Measurements from ENCODE around the gene MBNL2. TPM values are rescaled to one million over a fixed set of nuclear protein-coding genes. Genes with fewer than 3 reads are reported as not detected.
A peak's percentile ranks its signal among the peaks of the same experiment; 100 is the strongest.

The MBNL2 gene
- polyA plus RNA-seq, 4 donors: 12.1 to 31.2 (median 13.2) TPM

DNA sequence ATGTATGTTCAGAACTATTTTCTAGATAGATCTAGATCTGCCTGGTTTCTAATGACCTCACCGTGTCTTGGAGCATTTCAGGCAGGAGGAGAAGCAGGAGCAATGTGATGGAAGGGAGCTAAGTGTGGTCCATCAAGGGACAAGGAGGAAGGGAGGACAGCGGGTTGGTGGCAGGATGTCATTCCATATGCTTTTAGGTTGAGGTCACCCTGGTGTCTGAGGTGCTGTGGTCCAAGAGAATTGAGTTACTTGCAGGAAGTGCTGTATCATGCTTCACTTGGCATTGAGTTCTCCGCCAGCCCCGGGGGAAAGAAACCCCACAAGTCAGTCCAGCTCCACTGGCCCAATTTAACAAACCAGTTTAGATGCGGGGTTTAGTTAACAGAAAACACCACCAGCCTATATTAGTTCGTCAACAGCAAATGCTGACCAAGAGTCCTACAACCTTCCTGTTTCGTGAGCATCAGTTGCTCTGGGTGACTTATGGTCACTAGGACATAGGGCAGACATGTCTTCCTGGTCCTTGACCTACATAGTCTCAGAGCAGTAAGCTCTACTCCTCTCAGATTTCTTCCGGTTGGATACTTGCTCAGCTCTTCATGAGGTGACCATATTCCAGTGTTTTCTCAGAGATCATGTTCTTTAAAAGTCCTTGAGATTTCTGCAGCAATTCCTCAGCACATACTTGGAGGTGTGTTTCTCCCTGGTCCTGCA is 79.4 kb downstream of the MBNL2 start:
- Histone ChIP-seq H3K36me3 (ENCODE audit: control insufficient read depth in 3 of 3, insufficient read depth in 2 of 3, low read depth in 1 of 3, low read length in 3 of 3) (no peaks in the 10 kb centered on the region), H3K4me3 (ENCODE audit: low read depth in 1 of 3, low read length in 3 of 3) (no peak overlapping the region), H3K27me3 (ENCODE audit: control insufficient read depth in 3 of 3, insufficient read depth in 3 of 3, low read length in 3 of 3) (no peaks in the 10 kb centered on the region), H3K27ac (ENCODE audit: low read depth in 1 of 3, low read length in 2 of 3) (no peak overlapping the region), H3K9me3 (ENCODE audit: control insufficient read depth in 2 of 2, insufficient read depth in 1 of 2, low read depth in 1 of 2, low read length in 1 of 2) (no peaks in the 10 kb centered on the region), H3K4me1 (ENCODE audit: control insufficient read depth in 3 of 3, insufficient read depth in 2 of 3, low read depth in 1 of 3, low read length in 2 of 3) (peaks cover 3 to 10% (median 7%) of the 10 kb centered on the region in 3 donors)
- FAIRE-seq (no peak), DNase-seq (no peak)
- WGBS, 3 donors: 91 to 94% (median 92%) methylated on average over 8 of the region's 8 CpGs

DNA sequence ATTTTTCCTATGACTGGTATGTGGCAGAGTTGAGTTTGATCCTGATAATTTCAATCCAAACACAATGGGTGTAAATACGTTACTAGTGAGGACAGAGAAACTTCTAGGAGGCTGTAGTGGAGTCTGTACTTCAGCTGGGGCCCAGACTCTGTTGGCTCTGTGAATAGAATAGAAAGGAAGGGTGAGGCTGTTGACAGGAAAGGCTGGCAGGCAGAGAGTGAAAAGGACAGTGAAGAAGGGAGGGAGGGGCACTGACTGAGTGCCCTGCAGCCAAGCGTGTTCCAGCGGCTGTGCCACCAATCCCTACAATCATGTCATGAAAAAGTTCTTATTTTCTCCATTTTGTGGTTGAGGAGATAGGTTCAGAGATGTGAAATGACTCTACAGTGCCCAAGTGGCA is 80.5 kb downstream of the MBNL2 start:
- Histone ChIP-seq H3K27ac (ENCODE audit: low read depth in 1 of 3, low read length in 2 of 3) (no peak overlapping the region), H3K4me1 (ENCODE audit: control insufficient read depth in 3 of 3, insufficient read depth in 2 of 3, low read depth in 1 of 3, low read length in 2 of 3) (peaks cover under 1 to 6% (median 2%) of the 10 kb centered on the region in 3 donors), H3K36me3 (ENCODE audit: control insufficient read depth in 3 of 3, insufficient read depth in 2 of 3, low read depth in 1 of 3, low read length in 3 of 3) (no peaks in the 10 kb centered on the region), H3K4me3 (ENCODE audit: low read depth in 1 of 3, low read length in 3 of 3) (no peak overlapping the region), H3K9me3 (ENCODE audit: control insufficient read depth in 2 of 2, insufficient read depth in 1 of 2, low read depth in 1 of 2, low read length in 1 of 2) (no peaks in the 10 kb centered on the region), H3K27me3 (ENCODE audit: control insufficient read depth in 3 of 3, insufficient read depth in 3 of 3, low read length in 3 of 3) (no peaks in the 10 kb centered on the region)
- FAIRE-seq (no peak), DNase-seq (no peak)
- 65 to 85% (median 84%) methylated on average over 3 of the region's 3 CpGs for WGBS, 3 donors

DNA sequence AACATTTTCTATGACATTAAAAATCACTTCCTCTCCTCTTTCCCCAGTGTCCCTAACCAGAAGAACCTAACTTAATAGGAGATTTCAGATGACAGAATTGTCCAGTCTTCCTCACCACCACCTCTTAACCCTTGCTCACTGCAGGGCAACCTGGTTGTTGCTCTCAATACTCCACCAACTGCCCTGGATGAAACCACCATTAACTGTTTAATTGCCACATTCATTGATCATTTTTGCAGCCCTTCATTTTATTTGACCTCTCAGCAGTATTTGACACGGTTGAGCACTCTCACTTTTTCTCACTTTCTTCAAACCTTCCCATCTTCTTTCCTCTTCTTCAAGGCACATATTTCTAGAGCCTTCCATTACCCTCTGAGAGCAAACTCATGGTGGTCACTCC is 84.0 kb downstream of the MBNL2 start:
- FAIRE-seq (no peak), DNase-seq (no peak)
- H3K36me3 ChIP-seq (ENCODE audit: control insufficient read depth in 3 of 3, insufficient read depth in 2 of 3, low read depth in 1 of 3, low read length in 3 of 3): no peaks in the 10 kb centered on the region
- H3K4me1 ChIP-seq (ENCODE audit: control insufficient read depth in 3 of 3, insufficient read depth in 2 of 3, low read depth in 1 of 3, low read length in 2 of 3): peaks cover 0 to 4% (median 0%) of the 10 kb centered on the region in 3 donors
- no peaks in the 10 kb centered on the region for H3K9me3 ChIP-seq (ENCODE audit: control insufficient read depth in 2 of 2, insufficient read depth in 1 of 2, low read depth in 1 of 2, low read length in 1 of 2)
- no peaks in the 10 kb centered on the region for H3K27me3 ChIP-seq (ENCODE audit: control insufficient read depth in 3 of 3, insufficient read depth in 3 of 3, low read length in 3 of 3)
- H3K4me3 ChIP-seq (ENCODE audit: low read depth in 1 of 3, low read length in 3 of 3): no peak overlapping the region
- H3K27ac ChIP-seq (ENCODE audit: low read depth in 1 of 3, low read length in 2 of 3): no peak overlapping the region
- WGBS, 3 donors: 76 to 87% (median 86%) methylated on average over 1 of the region's 1 CpG

DNA sequence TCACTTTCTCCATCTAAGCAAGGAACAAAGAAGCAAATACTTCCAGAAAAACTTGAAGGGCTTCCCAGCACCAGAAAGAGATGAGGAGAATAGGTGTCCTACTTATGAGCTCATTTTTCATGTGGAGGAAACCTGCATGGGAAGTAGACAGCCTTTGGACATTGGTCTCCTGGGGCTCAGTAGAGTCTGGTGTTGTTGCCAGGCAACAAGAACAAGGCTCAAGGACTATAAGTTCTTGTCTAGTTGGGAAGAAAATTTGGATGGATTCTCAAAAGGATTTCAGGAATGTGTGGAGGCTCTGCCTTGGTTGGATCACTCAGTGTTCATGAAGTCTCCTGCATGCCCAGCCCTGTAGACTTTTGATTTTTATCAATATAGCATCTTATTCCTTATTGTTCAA is 84.5 kb downstream of the MBNL2 start:
- no peaks in the 10 kb centered on the region for H3K36me3 ChIP-seq (ENCODE audit: control insufficient read depth in 3 of 3, insufficient read depth in 2 of 3, low read depth in 1 of 3, low read length in 3 of 3)
- H3K27me3 ChIP-seq (ENCODE audit: control insufficient read depth in 3 of 3, insufficient read depth in 3 of 3, low read length in 3 of 3): no peaks in the 10 kb centered on the region
- no peaks in the 10 kb centered on the region for H3K9me3 ChIP-seq (ENCODE audit: control insufficient read depth in 2 of 2, insufficient read depth in 1 of 2, low read depth in 1 of 2, low read length in 1 of 2)
- H3K4me3 ChIP-seq (ENCODE audit: low read depth in 1 of 3, low read length in 3 of 3): no peak overlapping the region
- H3K27ac ChIP-seq (ENCODE audit: low read depth in 1 of 3, low read length in 2 of 3): no peak overlapping the region
- FAIRE-seq: no peak
- peaks cover 0 to 4% (median 0%) of the 10 kb centered on the region in 3 donors for H3K4me1 ChIP-seq (ENCODE audit: control insufficient read depth in 3 of 3, insufficient read depth in 2 of 3, low read depth in 1 of 3, low read length in 2 of 3)
- DNase-seq: peak; percentile 55 to 68

DNA sequence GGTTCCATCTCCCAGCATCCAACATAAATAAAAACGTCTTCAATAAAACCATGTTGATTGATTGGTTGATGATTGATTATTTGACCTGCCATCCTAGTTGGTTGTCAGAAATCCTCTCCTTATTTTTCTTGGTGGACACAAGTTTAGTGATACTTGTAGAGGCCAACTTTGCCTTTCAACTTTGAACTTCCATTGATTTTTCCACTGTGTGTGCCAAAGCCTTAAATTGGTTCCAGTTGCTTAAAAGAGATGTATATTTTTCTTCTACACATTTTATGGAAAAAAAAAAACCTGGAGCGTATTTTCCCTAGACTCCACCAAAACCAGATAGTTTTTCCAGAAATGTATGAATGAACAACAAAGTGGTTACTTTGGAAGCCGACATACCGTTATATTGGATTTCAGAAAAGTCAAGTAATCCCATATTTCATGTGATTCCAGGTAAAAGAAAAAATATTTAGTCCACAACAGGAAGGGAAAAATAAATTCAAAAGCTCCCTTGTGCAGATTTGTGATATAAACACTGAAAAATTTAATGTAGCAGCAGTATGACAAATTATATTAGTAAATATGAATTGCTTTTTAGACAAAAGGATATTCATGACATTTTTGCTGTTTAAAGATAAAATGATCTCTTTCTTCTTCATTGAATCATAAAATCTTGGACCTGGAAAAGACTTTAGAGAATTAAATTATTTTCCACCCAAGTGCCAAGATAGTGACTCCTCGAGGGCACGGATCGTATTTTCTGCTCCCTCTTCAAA is 85.2 kb downstream of the MBNL2 start:
- Histone ChIP-seq H3K27me3 (ENCODE audit: control insufficient read depth in 3 of 3, insufficient read depth in 3 of 3, low read length in 3 of 3) (no peaks in the 10 kb centered on the region), H3K36me3 (ENCODE audit: control insufficient read depth in 3 of 3, insufficient read depth in 2 of 3, low read depth in 1 of 3, low read length in 3 of 3) (no peaks in the 10 kb centered on the region), H3K4me1 (ENCODE audit: control insufficient read depth in 3 of 3, insufficient read depth in 2 of 3, low read depth in 1 of 3, low read length in 2 of 3) (peaks cover 0 to 4% (median 0%) of the 10 kb centered on the region in 3 donors), H3K27ac (ENCODE audit: low read depth in 1 of 3, low read length in 2 of 3) (no peak overlapping the region), H3K9me3 (ENCODE audit: control insufficient read depth in 2 of 2, insufficient read depth in 1 of 2, low read depth in 1 of 2, low read length in 1 of 2) (no peaks in the 10 kb centered on the region), H3K4me3 (ENCODE audit: low read depth in 1 of 3, low read length in 3 of 3) (no peak overlapping the region)
- FAIRE-seq (no peak), DNase-seq (no peak)
- WGBS, 3 donors: 87 to 91% (median 90%) methylated on average over 7 of the region's 7 CpGs

DNA sequence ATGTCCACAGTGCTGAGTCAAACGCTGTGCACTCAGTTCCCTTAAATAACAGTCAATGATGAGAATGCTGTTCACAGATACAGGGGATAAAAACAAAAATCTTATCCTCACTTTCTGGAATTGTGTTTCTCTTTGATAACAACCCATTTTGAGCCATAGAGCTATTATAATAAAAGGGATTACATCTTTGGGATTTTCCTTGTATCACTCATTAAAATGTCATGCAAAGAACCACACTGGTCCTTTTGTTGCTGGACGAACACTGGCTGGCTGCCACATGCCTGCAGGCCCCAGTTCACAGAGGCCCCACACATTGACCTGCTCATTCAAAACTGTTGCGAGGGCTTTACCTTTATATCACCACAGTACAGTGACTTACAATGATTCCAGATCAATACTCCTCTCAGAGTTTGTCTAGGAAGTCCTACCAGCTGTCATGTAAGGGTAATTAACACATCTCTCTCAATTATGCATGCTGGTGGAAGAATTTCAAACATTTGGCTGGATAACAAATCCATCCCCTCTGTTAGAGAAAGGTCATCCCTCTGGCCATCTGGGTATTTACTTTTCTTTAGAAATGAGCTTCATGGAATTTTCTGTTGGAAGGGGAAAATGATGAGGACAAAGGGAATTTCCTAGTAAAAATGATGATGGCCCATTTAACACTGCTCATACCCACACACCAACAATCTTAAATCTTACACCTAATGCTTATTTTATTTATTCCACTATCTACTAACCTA is 85.9 kb downstream of the MBNL2 start:
- DNase-seq (no peak), FAIRE-seq (no peak)
- no peak overlapping the region for H3K27ac ChIP-seq (ENCODE audit: low read depth in 1 of 3, low read length in 2 of 3)

DNA sequence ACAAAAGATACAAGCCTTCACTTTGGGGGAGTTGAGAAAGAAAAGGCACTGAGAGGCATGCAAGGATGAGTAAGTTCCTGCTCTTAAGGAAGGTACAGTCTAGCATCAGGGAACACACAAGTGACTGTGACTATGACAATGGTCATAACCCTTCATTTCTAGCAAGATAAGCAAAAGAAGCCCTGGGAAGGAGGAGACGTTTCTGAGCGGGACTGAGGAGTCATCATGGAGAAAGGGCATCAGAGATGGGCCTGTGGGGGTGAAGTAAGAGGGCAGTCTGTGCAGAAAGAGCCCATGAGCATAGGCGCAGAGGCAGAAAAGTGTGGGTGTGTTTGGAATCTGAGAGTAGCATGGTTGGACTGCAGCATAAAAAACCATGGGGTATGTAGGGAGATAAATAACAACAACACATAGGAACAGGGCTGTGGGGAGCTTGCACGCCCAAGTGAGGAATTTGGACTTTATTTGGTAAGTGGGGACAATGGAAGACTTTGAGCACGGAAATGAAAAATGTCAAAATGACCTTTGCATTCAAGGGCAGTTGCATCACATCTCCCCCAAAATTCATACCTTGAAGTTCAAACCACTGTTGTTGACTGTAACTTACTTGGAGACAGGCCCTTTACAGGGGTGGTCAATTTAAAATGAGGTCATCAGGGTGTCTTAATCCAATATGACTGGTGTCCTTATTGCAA is 86.7 kb downstream of the MBNL2 start:
- Histone ChIP-seq H3K27ac (ENCODE audit: low read depth in 1 of 3, low read length in 2 of 3) (no peak overlapping the region), H3K9me3 (ENCODE audit: control insufficient read depth in 2 of 2, insufficient read depth in 1 of 2, low read depth in 1 of 2, low read length in 1 of 2) (no peaks in the 10 kb centered on the region), H3K4me1 (ENCODE audit: control insufficient read depth in 3 of 3, insufficient read depth in 2 of 3, low read depth in 1 of 3, low read length in 2 of 3) (peaks cover 0 to 4% (median 0%) of the 10 kb centered on the region in 3 donors), H3K27me3 (ENCODE audit: control insufficient read depth in 3 of 3, insufficient read depth in 3 of 3, low read length in 3 of 3) (no peaks in the 10 kb centered on the region), H3K36me3 (ENCODE audit: control insufficient read depth in 3 of 3, insufficient read depth in 2 of 3, low read depth in 1 of 3, low read length in 3 of 3) (no peaks in the 10 kb centered on the region), H3K4me3 (ENCODE audit: low read depth in 1 of 3, low read length in 3 of 3) (no peak overlapping the region)
- 72 to 83% (median 82%) methylated on average over 5 of the region's 5 CpGs for WGBS, 3 donors
- DNase-seq: no peak
- FAIRE-seq: no peak

More for the DNA sequence above, 85.9 kb downstream of the MBNL2 start:
- Histone ChIP-seq H3K36me3 (ENCODE audit: control insufficient read depth in 3 of 3, insufficient read depth in 2 of 3, low read depth in 1 of 3, low read length in 3 of 3) (no peaks in the 10 kb centered on the region), H3K4me3 (ENCODE audit: low read depth in 1 of 3, low read length in 3 of 3) (no peak overlapping the region), H3K9me3 (ENCODE audit: control insufficient read depth in 2 of 2, insufficient read depth in 1 of 2, low read depth in 1 of 2, low read length in 1 of 2) (no peaks in the 10 kb centered on the region), H3K4me1 (ENCODE audit: control insufficient read depth in 3 of 3, insufficient read depth in 2 of 3, low read depth in 1 of 3, low read length in 2 of 3) (peaks cover 0 to 4% (median 0%) of the 10 kb centered on the region in 3 donors), H3K27me3 (ENCODE audit: control insufficient read depth in 3 of 3, insufficient read depth in 3 of 3, low read length in 3 of 3) (no peaks in the 10 kb centered on the region)
- 65 to 91% (median 84%) methylated on average over 3 of the region's 3 CpGs for whole genome bisulfite sequencing, 3 donors
